Breast epithelium (tissue), 3 donors: ENCODE data around the gene UQCRC2.

Experiments used
- POLR2A ChIP-seq: fragments of 450-650 bp; IDR thresholded peaks from one replicate; pipeline ENCODE4 v1.6.1; 2016; ENCODE audit warnings: antibody characterized with exemption, mild to moderate bottlenecking, moderate library complexity
- POLR2AphosphoS5 ChIP-seq, 3 donors: sonication (generic); formaldehyde crosslinking; IDR thresholded peaks; one replicate each; pipeline ENCODE4 v1.6.1; 2017; ENCODE audit warnings: antibody characterized with exemption in 3 of 3
- TF ChIP-seq, protein P1 (sequence below), 3 donors: fragments of 450-650 bp; IDR thresholded peaks; one replicate each; pipeline ENCODE4 v1.5.1; 2016 to 2017; ENCODE audit warnings: antibody characterized with exemption in 3 of 3, mild to moderate bottlenecking in 3 of 3, moderate library complexity in 3 of 3

DNA sequence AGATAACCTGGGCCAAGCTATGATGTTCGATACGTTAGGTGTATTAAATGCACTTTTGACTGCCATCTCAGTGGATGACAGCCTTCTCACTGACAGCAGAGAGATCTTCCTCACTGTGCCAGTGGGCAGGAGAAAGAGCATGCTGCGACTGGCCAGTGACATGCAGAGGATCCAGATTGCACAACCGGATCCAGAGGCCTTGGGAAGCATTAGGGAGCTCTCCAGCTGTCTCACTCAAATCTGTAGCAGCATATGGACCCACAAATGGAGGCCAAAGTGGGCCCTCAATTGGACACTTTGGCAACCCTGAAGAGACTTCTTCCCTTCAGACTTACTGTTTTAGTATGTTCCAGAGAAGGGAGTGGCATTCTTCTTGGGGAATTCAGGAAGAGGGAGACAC, 26.9 kb downstream of the UQCRC2 start:
- TF ChIP-seq, protein P1, sequence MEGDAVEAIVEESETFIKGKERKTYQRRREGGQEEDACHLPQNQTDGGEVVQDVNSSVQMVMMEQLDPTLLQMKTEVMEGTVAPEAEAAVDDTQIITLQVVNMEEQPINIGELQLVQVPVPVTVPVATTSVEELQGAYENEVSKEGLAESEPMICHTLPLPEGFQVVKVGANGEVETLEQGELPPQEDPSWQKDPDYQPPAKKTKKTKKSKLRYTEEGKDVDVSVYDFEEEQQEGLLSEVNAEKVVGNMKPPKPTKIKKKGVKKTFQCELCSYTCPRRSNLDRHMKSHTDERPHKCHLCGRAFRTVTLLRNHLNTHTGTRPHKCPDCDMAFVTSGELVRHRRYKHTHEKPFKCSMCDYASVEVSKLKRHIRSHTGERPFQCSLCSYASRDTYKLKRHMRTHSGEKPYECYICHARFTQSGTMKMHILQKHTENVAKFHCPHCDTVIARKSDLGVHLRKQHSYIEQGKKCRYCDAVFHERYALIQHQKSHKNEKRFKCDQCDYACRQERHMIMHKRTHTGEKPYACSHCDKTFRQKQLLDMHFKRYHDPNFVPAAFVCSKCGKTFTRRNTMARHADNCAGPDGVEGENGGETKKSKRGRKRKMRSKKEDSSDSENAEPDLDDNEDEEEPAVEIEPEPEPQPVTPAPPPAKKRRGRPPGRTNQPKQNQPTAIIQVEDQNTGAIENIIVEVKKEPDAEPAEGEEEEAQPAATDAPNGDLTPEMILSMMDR (IDR thresholded peaks at IDR 0.05) = no peak
- no peak for TF ChIP-seq POLR2A
- TF ChIP-seq POLR2AphosphoS5 (IDR thresholded peaks at IDR 0.05) = no peak
